ENCODE measurements around the gene SAPCD1.
A peak's percentile ranks its signal among the peaks of the same experiment; 100 is the strongest.
"Not testable (repeated sequence)": the region's sequence is repeated elsewhere in the genome, so short reads cannot be mapped to it uniquely, and the experiment has no call there.

SAPCD1 gene

DNA sequence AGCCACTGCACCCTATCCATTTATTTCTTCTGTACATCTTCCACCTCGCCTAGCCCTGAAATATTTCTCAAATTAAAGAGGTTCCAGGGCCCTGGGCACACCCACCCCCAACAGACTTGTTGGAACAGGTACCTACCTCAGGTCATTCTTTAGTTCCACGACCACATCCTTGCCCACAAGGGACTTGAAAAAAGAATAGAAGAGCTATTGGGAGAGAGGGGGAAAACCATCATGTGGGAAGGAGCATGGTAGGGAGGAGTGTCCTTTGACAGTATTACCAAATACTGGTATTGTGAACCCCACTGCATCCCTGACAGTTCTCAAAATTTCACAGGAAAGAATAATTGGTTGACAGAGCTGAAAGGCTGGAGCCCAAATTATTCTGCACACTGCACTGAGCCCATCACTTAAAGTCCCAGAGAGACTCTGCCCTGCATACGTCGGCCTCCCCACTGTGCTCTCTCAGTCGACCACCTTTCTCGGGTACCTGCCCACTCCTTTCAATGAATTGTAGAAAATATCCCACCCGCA, 43.5 kb downstream of the SAPCD1 start:
- DNase-seq: no peak

DNA sequence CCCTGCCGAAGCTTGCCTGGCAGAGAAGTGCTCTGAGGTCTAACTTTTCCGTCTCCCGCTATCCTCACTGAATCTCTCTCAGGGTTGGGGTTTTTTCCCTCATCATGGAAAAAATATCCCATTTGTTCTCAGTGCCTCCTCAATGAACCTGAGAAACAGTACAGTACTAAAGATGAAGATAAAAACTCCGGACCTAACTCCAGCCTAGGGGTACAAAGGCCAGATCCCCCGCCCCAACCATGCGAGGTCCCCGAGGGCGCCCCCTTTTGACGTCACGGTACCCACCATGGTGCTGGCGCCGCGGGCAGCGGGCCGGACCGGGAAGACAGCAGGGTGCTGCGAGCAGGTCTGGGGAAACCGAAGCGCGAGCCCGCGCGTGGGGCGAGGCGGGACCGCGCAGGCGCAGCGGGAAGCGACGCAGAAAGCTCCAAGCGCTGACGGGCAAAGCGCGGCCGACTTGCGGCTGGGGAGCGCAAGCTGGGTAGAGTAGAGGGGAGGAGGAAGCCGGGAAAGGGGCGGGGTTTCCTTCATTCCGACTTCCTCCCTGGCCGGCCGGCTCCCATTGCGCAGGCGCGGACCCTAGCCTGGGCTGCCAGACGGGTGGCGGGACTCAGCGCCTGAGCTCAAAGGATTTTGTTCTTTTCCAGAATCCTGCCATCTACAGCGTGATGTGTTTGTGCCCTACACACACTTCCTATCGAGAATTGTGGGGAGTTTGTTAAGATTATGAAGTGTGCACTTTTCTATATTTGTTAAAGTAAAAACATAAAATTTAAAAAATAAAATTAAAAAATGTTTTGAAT, 44.2 kb downstream of the SAPCD1 start, which contains the start of gene LSM2:
Gene LSM2 (minus strand): TSS at position 497 of the 803 bp plus-strand sequence. CDS start 209 bp downstream, at position 288.
- peak; percentile 98 for DNase-seq

DNA sequence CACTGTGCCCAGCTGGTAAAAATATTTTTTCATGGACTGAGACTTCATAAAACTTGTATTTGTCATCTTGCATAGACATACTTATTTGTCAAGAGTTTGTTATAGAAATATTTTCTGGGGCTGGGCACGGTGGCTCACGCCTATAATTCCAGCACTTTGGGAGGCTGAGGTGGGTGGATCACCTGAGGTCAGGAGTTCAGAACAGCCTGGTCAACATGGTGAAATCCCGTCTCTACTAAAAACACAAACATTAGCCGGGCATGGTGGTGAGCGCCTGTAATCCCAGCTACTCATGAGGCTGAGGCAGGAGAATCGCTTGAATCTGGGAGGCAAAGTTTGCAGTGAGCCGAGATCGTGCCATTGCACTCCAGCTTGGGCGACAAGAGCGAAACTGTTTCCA, 46.1 kb downstream of the SAPCD1 start:
- not testable (repeated sequence) for DNase-seq

DNA sequence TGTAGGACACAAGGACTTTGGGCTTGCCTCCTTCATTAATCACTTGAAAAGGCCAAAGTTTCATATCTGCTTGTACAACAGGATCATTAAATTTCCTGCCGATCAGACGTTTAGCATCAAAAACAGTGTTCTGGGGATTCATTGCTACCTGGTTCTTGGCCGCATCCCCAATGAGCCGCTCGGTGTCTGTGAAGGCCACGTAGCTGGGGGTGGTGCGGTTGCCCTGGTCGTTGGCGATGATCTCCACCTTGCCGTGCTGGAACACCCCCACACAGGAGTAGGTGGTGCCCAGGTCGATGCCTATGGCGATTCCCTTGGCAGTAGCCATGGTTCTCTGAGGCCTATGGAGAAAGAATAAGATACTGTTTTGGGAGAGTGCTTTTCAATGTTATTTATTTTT, 49.2 kb downstream of the SAPCD1 start:
- DNase-seq: no peak

DNA sequence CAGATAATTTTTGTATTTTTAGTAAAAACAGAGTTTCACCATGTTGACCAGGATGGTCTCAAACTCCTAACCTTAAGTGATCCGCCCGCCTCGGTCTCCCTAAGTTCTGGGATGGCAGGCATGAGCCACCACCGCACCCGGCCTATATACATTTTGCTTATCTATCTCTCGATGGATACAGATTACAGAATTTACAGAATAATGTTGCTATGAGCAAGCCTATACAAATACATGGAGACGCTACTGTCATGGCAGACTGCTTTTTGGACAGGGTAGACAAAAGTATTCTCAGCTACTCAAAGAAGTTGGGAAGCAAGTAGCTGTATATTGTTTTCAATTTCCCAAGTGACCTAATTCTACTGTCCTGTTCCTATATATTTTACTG, 51.0 kb downstream of the SAPCD1 start:
- no peak for DNase-seq
